Right renal pelvis (tissue), 4 donors: ENCODE data around the gene TM2D3. TPM values are rescaled to one million over a fixed set of nuclear protein-coding genes. Genes with fewer than 3 reads are reported as not detected.
A peak's percentile ranks its signal among the peaks of the same experiment; 100 is the strongest.
"Not testable (repeated sequence)": the region's sequence is repeated elsewhere in the genome, so short reads cannot be mapped to it uniquely, and the experiment has no call there.

Source experiments
- DNase-seq, 4 donors: peaks; one replicate each; pipeline ENCODE4 v3.0.0-alpha.2; 2013; ENCODE audit warnings: low read depth in 4 of 4, low spot score in 3 of 4, missing footprints in 1 of 4
- polyA plus RNA-seq, 4 donors: library from polyadenylated mRNA; unstranded; fragments of 120-200 nt; gene quantifications; one replicate each; pipeline ENCODE4 v1.2.1, GENCODE V29; 2013; ENCODE audit not compliant: insufficient read length in 4 of 4

Gene TM2D3
- polyA plus RNA-seq, 4 donors = 62.8 to 74.6 (median 67.3) TPM

DNA sequence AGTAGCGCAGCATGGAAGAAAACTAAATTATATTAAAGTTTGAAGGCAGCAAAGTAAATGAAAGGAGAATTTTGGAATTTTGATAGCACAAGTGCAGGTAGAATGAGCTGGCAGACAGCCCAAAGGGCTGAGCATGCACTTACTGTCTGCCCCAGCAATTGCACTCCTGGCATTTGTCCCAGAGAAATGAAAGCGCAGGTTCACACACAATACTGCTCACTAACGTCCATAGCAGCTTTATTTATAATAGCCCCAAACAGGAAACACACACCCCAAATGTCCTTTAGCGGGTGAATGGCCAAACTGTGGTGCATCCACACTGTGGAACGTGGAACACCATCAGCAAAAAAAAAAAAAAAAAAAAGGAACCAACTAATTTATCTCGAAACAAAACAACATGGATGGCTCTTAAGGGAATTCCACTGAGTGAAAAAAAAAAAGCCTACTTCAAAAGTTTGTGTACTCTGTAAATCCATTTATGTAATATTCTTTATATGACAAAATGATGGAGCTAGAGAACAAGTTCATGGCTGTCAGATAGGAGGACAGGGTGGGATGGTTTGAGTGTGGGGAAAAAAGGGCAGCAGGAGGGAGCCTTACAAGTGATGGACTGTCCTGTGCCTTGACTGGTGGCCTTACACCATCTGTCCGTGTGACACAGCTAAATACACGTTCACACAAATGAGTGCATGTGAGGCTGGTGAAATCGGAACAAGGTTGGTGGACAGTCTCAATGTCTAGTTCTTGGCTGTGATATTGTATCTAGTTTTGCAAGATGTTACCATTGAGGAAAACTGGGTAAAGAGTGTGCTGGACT lies 6.0 kb upstream of the TM2D3 start:
- DNase-seq = no peak

DNA sequence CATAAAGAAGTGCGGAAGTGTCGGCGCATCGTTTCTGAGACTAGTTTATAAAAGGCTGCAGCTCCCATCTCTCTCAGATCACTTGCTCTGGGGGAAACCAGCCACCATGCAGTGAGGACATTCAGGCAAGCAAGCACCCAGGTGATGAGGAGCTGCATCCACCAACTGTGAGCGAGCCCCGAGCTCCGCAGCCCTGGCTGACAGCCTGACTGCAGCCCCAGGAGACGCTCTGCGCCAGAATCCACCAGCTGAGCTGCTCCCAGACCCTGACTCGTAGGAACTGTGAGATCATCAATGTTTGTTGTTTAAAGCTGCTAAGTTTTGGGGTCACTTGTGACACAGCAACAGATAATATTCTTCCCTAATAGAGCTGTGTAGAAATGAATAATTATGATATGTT lies 5.0 kb upstream of the TM2D3 start:
- DNase-seq = no peak

DNA sequence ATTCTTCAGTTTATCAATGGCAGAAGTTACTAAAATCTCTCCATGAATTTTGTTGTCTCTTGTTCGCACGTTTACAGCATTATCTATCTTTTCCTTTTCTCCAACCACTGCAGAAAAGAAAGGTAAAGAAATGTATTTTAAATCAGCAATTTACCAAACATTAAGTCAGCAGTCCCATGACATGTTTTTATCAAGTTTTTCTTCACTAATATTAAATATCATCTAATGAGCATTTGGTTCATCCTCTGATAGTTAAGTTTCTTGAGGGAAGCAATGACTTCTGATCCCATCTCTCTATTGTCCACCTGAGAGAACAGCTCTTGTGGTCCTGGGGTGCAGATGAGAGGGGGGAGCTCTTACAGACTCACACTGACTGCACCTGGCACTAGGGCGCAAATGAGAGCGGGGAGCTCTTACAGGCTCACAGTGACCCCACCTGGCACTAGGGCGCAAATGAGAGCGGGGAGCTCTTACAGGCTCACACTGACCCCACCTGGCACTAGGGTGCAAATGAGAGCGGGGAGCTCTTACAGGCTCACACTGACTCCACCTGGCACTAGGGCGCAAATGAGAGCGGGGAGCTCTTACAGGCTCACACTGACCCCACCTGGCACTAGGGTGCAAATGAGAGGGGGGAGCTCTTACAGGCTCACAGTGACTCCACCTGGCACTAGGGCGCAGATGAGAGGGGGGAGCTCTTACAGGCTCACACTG lies 2.6 kb upstream of the TM2D3 start:
- not testable (repeated sequence) for DNase-seq

DNA sequence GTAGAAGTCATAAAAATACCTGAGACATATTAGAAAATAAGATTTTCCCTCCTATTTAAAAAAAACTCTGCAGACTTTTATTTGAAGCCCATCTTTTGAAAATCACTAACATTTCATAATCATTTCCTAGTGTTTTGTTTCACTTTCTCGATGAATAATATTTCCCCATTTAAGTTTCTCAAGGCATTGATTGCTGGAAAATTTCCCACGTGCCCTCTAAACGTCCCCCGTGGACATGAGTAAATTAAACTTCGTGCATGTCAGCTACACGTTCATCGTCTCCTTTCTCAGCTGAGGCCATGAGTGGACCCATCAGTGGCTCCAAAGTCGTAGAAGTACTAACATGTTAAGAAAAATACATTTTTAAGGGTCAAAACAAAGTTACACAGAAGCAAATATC lies 2.0 kb upstream of the TM2D3 start:
- no peak for DNase-seq

DNA sequence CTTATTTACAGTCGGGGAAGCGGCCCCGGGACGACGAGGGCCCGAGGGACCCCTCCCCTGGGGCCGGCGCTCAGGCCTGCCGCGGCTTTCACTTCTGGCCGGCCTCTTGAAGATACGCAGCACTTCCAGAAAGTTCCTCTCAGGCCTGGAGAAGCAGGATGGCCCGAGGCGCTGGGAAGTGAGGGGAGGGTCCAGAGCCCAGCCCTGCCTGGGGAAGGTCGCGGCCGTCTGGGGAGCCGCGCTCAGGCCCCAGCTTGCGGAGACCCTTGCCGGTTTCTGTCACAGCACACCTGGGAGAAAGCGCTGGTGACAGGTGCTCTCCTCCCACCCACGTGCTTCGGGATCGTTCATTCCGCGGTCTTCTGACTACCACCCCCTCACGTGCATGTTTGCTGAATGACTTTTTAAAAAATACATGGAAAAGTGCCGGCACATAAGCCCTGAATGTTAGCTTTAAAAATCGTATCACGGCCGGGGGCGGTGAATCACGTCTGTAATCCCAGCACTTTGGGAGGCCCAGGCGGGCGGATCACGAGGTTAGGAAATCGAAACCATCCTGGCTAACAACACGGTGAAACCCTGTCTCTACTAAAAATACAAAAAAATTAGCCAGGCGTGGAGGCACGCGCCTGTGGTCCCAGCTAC lies 727 bp upstream of the TM2D3 start:
- peak in 1 of 4 donors; percentile 43 for DNase-seq

DNA sequence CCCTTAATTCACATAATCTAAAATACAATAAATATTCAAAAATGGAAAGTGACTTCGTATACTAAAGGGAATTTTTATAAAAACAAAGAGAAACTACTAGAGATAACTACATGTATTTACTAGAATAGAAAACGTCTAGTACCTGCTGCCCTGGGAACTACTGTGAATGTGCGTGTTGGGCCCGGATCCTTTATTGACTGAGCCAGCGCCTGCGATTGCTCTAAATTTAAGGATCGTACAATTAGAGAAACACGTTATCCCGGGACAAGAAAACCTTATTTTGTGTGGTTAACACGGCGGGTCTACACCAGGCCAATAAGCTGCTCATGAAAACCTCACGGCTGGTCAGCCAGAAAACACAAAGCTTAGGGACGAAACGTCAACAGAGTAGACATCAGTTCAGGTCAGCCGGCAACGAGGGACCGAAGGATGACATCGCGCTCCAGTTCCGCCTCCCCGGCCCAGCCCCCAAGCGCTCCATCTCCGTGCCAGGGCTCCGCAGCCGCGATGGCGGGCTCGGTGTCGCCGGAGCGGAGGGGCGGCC lies 555 bp downstream of the TM2D3 start:
- no peak for DNase-seq

DNA sequence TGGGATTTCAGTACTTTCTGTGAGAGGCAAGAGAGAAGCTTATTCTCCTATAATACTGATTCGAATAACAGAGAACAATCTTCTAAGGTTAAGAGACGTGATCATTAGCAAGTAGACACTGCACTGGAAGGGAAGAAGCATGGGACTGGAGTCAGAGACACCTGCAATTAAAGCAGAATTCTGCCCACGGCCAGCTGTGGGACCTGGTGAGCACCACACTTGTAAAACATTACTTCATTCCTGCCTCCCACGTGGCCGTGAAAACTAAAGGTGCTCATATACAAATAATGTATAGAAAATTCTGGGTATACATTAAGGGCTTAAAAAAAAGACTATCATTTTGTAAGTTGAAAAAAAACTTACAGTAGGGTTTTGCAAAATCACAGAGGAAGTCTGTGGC lies 2.0 kb downstream of the TM2D3 start:
- DNase-seq = no peak

DNA sequence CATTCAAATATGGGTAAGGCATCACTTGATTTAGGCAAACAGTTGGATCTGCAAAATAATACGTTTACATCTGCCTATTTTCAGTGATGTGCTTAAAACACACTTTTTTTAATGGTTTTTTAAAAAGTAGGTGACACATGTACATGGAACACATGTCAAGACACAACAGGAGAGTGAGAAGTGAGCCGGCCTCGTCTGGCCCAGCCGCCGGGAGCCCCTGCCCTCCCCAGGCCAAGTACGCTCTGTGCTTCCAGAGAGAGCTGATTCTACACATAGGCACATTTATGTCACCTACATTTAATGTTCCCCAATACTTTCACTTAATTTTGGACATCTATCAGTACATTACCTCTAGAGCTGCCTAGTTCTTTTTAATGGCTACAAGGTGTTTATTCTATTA lies 3.8 kb downstream of the TM2D3 start:
- no peak for DNase-seq

DNA sequence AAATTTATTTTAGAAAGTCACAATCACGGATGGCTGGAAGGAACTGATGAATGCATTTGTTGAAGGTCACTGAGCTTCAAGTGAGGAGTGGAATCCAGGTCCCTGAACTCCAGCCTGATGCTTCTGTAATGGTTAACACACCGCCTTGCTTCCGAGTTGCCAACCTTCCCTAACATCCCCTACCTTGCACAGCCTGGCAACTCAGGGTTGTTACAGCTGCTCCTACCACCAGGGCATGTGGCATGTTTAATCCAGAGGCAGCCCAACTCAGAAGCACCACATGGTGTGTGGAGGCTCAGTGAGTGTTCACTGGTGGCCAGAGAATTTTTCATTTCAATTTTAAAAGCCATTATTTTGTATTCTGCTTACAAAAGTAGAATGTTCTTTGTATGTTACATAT lies 4.9 kb downstream of the TM2D3 start:
- no peak for DNase-seq

DNA sequence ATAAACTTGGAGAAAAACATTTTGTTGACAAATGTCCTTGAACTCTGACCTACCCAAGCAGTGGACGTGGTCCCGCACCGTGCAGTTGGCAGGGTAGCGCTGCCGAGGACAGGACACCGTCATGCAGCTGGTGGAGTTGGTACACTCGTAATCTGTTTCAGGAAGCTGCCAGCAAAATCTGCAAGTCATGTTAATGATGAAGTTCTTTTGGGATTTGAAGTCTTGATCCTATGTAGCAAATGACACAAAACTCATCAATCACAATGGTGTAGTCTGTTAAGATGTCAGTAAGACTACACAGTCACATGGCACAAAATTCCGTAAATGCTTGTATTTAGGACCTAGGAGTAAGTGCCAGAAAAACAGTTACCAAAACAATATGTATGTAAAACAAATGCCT lies 5.5 kb downstream of the TM2D3 start:
- DNase-seq = no peak

DNA sequence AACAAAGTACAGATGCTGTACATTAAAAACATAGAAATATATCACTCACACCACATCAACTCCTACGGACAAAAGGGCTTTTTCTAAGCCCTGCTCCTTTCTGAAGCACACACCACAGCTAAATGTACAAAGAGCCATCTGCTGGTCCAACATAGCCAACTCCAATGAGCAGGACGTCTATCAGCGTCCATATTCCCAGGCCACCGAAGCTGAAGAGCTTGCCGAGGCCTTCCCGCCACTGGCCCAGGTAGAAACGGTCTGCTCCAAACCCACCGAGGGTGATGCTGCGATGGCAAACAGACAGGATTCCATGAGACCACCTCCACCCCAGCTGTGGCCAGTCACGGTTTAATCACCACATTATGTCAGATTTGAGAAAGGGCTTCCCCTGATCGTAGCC lies 9.8 kb downstream of the TM2D3 start:
- no peak for DNase-seq

DNA sequence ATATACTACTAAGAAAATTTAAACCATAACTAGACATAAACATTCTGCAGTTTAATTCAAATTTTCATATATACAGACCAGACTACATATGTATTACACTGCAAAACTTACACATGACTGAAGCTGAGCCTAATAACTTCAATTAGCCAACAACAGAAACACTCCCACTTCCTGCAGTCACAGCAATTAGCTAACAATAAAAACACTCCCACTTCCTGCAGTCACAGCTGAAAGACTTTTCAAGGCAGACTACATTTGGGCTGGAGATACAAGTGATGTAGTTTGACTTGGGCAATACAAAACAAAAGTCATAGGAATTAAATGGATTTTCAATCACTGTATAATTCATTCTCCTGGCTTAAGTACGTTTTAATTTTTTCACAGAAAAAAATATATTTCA lies 10.3 kb downstream of the TM2D3 start:
- DNase-seq = no peak

DNA sequence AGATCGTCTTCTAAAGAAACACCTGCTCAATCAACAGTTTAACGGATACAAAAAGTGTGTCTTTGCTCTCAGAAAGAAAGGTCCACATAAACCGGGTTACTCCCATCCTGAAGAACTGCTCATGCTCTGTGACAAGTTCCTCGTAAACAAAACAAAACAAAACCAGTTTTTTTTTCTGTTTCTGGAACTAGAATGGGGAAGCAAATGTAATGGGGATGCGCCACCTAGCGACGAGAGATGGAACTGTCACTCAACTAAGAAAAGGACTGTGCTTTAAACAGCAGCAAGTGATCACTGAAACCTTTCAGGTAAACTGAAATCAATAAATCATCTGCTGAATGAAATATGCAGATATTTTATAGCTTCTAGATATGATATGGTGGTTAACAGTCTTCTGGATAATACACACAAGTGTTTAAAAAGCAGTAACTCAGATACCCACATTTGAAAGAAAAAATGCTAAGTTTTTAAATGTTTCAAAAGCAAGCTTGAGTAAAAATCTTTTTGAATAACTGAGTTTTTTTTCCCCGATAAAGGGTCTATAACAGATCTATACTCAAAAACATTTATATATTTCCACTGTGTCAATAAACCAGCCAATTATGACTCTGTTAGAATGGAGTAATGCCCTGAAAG lies 10.9 kb downstream of the TM2D3 start:
- DNase-seq = peak in 2 of 4 donors; percentile 76 to 77

DNA sequence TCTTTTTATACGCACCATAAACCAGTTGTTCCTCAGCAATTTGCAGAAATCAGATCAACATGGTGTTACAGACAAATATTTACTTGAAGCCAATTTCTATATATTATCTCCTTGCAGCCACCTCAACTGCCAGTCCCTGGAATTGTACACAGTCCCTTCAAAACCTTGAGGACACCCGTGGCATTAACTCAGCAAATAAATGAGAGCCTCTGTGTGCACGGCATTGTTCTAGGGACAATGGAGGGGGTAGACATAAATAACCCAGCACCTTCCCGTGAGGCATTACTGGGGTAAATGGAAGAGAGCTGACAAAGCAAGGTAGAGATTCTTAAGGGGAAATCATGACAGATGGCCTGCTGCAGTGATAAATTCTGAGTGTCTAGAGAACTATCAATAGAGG lies 12.5 kb downstream of the TM2D3 start:
- no peak for DNase-seq

DNA sequence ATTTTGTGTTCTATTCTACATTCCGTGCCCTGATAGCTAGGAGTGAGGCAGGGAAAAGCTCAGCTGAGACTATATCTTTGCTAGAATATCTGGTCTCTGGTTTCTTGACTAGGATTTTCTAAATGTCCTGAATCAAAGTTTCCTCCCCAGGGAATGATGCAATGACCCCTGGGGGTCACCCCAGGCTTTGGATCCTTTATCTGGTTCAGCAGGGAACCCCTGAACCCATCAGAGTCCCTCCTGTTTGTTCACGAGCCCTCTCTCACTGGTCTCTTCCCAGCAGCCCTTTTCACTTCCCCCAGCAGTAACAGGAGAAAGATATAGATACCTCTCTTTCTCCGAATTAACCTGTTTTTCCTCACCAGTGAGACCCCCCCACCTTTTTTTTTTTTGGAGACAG lies 14.3 kb downstream of the TM2D3 start:
- DNase-seq = no peak

DNA sequence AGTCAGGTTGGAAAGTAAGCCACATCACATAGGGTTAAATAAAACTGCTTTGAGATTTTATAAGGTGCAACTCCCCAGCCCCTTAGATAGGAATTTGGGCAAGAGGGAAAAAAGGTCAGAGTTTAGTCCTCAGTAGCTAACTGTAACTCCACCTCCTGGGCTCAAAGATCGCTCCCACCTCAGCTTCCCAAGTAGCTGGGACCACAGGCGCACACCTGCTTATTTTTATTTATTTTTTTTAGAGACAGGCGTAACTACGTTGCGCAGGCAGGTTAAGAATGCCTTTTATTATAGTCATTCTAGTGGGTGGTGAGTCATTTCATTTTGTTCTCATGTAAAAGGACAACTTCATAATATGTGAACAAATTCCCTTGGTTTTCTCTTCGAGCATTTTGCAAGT lies 14.7 kb downstream of the TM2D3 start:
- no peak for DNase-seq

DNA sequence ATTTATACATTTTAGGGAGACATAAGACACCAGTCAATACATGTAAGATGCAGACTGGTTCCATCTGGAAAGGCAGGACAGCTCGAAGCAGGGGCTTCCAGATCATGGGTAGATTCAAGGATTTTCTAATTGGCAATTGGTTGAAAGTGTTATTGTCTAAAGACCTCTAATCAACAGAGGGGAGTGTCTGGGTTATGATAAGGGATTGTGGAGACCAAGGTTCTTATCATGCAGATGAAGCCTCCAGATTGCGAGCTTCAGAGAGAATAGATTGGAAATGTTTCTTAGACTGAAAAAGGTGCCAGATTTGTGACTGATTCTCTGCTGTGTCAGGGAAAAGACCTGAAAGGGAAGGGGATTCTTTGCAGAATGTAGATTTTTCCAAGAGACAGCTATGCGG lies 15.1 kb downstream of the TM2D3 start:
- DNase-seq = no peak

DNA sequence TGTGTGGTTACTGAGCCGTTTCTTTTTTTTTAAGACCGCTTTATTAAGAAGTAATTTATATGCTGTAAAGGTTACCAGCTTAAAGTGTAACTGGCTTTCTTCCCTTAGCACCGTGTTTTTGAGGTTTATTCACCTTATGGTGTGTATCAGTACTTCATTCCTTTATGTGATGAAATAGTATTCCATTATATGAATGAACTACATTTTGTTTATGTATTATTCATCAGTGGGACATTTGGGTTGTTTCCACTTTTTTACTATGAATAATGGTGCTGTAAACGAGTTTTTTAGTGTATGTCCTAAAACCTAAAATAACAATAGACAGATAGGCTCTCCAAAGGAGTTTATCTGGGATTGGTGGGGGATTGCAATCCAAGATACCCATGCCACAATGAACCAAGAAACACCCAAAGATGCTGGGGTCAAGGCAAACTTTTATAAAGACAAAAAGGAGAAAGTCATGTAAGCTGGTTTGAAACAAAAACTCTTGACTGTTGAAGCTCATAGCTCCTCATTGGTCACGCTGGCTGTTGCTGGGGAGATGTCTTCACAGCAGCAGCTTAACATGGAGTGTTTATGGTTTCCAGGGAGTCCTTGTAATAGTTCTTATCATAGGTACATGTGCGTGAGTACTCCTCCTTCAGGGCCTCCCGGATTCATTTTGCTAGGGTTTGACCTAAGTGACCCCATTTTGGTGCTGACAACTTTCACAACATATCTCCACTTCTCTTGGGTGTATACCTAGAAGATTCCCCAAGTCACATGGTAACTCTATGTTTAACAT lies 16.0 kb downstream of the TM2D3 start:
- no peak for DNase-seq

DNA sequence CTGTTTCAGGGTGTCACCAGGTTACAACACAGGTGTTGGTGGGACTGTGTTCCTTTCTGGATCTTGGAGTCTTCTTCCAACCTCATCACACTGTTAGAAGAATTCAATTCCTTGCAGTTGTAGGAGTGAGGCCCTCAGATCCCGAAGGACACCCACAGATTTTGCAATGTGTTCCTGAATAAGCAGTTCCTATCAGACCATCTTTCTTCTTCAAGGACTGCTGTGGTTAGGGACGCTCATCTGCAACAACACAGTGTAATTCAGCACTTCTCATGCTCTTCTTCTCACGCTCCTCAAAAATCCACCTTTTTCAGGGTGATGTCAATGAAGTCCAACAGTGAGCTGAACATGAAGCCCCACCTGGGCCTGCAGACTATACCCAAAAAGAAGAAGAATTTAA lies 18.8 kb downstream of the TM2D3 start:
- no peak for DNase-seq

DNA sequence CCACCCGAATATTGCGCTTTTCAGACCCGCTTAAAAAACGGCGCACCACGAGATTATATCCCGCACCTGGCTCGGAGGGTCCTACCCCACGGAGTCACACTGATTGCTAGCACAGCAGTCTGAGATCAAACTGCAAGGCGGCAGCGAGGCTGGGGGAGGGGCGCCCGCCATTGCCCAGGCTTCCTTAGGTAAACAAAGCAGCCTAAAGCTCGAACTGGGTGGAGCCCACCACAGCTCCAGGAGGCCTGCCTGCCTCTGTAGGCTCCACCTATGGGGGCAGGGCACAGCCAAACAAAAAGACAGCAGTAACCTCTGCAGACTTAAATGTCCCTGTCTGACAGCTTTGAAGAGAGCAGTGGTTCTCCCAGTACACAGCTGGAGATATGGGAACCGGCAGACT lies 25.5 kb downstream of the TM2D3 start:
- not testable (repeated sequence) for DNase-seq
